Kidney epithelial cell (primary cell): ENCODE results near the gene GRB14. TPM values are rescaled to one million over a fixed set of nuclear protein-coding genes. Genes with fewer than 3 reads are reported as not detected.

Source experiments
- DNase-seq: peaks from one replicate; pipeline ENCODE4 v3.0.0-alpha.2; 2010; ENCODE audit warnings: low read depth
- H3K27me3 ChIP-seq: 2 replicates; pipeline ENCODE4 v1.6.0; 2011; ENCODE audit warnings: low read length; ENCODE audit not compliant: control insufficient read depth, insufficient read depth
- H3K36me3 ChIP-seq: 2 replicates; pipeline ENCODE4 v1.5.1; 2011; ENCODE audit warnings: low read length; ENCODE audit not compliant: control insufficient read depth, insufficient read depth
- H3K4me3 ChIP-seq: 2 replicates; pipeline ENCODE4 v1.5.1; 2011; ENCODE audit warnings: low read depth, mild to moderate bottlenecking, control low read depth, low read length
- CTCF ChIP-seq: IDR thresholded peaks from 2 replicates; pipeline ENCODE4 v1.5.1; 2011; ENCODE audit warnings: mild to moderate bottlenecking, moderate library complexity, low read length, control low read depth, inconsistent platforms; ENCODE audit not compliant: insufficient read depth, poor library complexity, severe bottlenecking
- total RNA-seq: library from RNA; depleted of rRNA; stranded (reverse); fragments of >200 nt; gene quantifications from 2 replicates; pipeline ENCODE4 v1.2.3, GENCODE V29; 2015

The GRB14 gene
- total RNA-seq, 1 donor from 2014 or later, result 9.2 TPM

- Histone ChIP-seq H3K4me3 (no peak overlapping the region), H3K36me3 (no peaks in the 10 kb centered on the region), H3K27me3 (no peaks in the 10 kb centered on the region)
- TF ChIP-seq CTCF, result no peak
- DNase-seq, result no peak
Observed at GRCh38 chr2:164595031-164595430, 26.3 kb downstream of the GRB14 start.

- Histone ChIP-seq H3K4me3 (no peak overlapping the region), H3K36me3 (no peaks in the 10 kb centered on the region), H3K27me3 (no peaks in the 10 kb centered on the region)
- DNase-seq, result no peak
- no peak for TF ChIP-seq CTCF
Observed at GRCh38 chr2:164593959-164594358, 27.3 kb downstream of the GRB14 start.

GRCh38 chr2:164593541-164593940, 27.7 kb downstream of the GRB14 start:
- Histone ChIP-seq H3K4me3 (no peak overlapping the region), H3K27me3 (no peaks in the 10 kb centered on the region), H3K36me3 (no peaks in the 10 kb centered on the region)
- no peak for TF ChIP-seq CTCF
- DNase-seq, result no peak

- H3K27me3 ChIP-seq, result no peaks in the 10 kb centered on the region
- no peak overlapping the region for H3K4me3 ChIP-seq
- no peak for DNase-seq
- H3K36me3 ChIP-seq, result no peaks in the 10 kb centered on the region
- no peak for TF ChIP-seq CTCF
Observed at GRCh38 chr2:164589522-164589921, 31.8 kb downstream of the GRB14 start.

- Histone ChIP-seq H3K27me3 (no peaks in the 10 kb centered on the region), H3K4me3 (no peak overlapping the region), H3K36me3 (no peaks in the 10 kb centered on the region)
- DNase-seq, result no peak
- TF ChIP-seq CTCF, result no peak
Observed at GRCh38 chr2:164581050-164581449, 40.2 kb downstream of the GRB14 start.

- TF ChIP-seq CTCF, result peak; percentile 6
- no peak for DNase-seq
- H3K4me3 ChIP-seq, result no peak overlapping the region
- no peaks in the 10 kb centered on the region for H3K36me3 ChIP-seq
- no peaks in the 10 kb centered on the region for H3K27me3 ChIP-seq
Observed at GRCh38 chr2:164574931-164575330, 46.4 kb downstream of the GRB14 start.
